H7 (cell line): ENCODE results near the gene RNGTT. TPM values are rescaled to one million over a fixed set of nuclear protein-coding genes. Genes with fewer than 3 reads are reported as not detected.

Source experiments
- DNase-seq: peaks from one replicate; pipeline ENCODE4 v3.0.0; 2012
- H3K27me3 ChIP-seq: 2 replicates; pipeline ENCODE4 v1.6.0; 2011; ENCODE audit warnings: mild to moderate bottlenecking, low read length; ENCODE audit not compliant: control insufficient read depth, insufficient read depth
- H3K36me3 ChIP-seq: replicated peaks from 2 replicates; pipeline ENCODE4 v1.5.1; 2011; ENCODE audit warnings: low read length; ENCODE audit not compliant: control insufficient read depth, insufficient read depth
- H3K4me3 ChIP-seq: 2 replicates; pipeline ENCODE4 v1.5.1; 2011; ENCODE audit warnings: low read depth, mild to moderate bottlenecking, control low read depth, low read length, moderate library complexity; ENCODE audit not compliant: insufficient read depth
- total RNA-seq: library from RNA; depleted of rRNA; stranded (reverse); fragments of >200 nt; shearing (Covaris generic); gene quantifications from 2 replicates; pipeline ENCODE4 v1.2.3, GENCODE V29; 2014

Gene RNGTT
- total RNA-seq, 1 experiment from 2014 or later = 26.9 TPM

DNA sequence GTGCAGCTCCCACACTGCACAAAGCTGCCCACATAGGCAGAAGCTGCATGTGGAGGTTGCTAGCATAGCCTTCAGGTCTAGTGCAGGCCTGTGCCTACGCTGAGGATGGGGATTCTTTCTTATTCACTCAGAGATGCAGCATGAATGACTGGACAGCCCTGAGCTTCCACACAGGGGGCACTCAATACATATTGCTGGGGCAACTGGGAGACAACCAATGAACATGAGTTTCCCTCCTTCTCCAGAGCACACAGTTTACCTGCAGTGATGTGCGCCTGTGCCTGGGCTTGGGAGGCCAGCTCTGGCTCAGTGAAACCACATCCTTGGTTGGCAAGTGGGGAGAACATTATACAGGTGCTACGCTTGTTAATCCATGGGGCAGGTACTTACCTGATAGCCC is 389.9 kb downstream of the RNGTT start:
- no peaks in the 10 kb centered on the region for H3K36me3 ChIP-seq
- H3K27me3 ChIP-seq = no peaks in the 10 kb centered on the region
- DNase-seq = no peak
- H3K4me3 ChIP-seq = no peak overlapping the region

DNA sequence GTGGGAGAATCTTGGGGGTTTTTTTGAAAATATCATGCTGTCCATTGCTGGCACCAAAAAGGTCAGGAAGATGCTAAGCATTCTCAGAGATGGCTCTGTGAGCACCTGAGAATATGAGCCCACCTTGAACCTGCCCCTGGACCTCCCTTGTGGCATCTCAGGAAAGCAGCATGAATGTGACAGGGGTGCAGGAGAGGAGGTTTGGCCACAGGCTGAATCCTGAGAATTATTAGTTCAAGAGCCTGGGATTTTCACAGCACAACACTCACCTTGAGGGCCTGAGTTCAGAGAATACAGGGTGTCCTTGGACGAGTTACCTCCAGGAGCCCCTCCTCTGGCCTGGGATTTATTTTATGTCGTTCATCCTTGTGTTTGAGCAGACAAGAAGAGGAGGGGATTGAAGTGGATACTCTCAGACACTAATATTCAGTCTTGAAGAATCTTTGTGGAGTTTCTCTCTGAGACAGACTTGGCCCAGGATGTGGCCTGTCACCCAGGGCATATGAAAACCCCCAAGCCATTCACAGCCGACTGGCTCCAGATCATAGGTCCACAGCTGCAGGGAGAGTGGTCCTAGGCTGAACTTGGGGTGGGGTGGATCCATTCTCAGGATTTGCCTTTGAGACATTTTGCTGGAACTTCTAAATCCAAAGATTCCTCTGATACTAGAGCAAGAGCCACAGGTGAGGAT is 390.8 kb downstream of the RNGTT start:
- Histone ChIP-seq H3K4me3 (no peak overlapping the region), H3K36me3 (no peaks in the 10 kb centered on the region), H3K27me3 (no peaks in the 10 kb centered on the region)
- no peak for DNase-seq

DNA sequence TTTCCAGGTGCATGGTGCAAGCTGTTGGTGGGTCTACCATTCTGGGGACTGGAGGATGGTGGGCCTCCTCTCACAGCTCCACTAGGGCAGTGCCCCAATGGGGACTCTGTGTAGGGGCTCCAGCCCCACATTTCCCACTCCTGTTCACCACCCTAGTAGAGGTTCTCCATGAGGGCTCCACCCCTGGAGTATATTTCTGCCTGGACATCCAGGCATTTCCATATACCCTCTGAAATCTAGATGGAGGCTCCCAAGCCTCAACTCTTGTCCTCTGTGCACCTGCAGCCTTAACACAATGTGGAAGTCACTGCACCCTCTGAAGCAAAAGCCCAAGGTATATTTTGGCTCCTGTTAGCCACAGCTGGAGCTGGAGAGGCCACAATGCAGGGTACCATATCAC is 393.5 kb downstream of the RNGTT start:
- Histone ChIP-seq H3K4me3 (no peak overlapping the region), H3K27me3 (no peaks in the 10 kb centered on the region), H3K36me3 (no peaks in the 10 kb centered on the region)
- DNase-seq = no peak

DNA sequence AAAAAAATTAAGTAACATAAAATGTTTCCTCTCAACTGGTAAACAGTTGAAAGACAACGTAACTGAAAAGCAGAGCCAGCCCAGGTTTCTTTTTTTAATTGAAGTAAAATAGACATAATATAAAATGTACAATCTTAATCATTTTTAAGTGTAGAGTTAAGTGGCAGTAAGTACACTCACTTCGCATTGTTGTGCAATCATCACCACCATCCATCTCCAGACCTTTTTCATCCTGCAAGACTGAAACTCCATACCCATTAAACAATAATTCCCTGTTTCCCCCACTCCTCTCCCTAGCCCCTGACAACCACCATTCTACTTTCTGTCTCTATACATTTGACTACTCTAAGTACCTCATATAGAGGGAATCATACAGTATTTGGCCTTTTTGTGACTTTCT is 395.7 kb downstream of the RNGTT start:
- H3K36me3 ChIP-seq = no peaks in the 10 kb centered on the region
- no peak overlapping the region for H3K4me3 ChIP-seq
- no peak for DNase-seq
- no peaks in the 10 kb centered on the region for H3K27me3 ChIP-seq

DNA sequence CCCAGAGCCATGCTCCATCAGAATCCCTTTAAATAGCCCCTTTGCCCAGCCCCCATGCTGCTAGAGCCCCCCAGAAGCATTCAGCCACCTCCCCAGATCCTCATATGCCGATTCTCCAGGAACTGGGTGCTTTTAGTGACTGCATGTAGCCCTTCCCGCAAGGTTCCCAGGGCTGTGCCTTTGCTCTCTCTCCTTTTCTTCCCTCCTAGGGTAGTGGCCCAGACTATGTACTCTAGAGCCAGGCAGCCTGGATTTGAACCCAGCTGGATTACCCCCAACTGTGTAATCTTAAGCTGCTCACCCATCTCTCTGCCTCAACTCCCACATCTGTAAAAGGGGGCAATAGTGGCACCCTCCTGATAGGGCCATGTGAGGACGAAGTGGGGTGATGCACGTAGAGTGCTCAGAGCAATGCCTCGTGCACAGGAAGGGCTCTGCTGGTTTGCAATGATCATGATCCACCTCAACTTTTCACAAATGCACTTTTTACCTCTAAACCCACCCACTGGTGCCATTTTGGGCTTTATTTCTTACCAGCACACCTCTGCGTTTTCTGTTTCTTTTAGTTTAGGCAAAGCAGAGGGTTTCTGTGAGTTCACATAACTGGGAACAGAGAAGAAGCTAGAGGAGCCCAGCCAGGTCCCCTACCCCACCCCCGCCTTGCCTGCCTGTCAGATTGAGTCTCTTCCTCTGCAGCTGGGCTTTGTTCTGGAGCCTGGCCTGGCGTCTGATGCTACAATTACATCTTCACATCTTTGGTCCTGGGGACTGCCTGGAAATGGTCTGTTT is 396.5 kb downstream of the RNGTT start:
- H3K36me3 ChIP-seq = no peaks in the 10 kb centered on the region
- H3K4me3 ChIP-seq = no peak overlapping the region
- peak; percentile 46 for DNase-seq
- H3K27me3 ChIP-seq = no peaks in the 10 kb centered on the region

DNA sequence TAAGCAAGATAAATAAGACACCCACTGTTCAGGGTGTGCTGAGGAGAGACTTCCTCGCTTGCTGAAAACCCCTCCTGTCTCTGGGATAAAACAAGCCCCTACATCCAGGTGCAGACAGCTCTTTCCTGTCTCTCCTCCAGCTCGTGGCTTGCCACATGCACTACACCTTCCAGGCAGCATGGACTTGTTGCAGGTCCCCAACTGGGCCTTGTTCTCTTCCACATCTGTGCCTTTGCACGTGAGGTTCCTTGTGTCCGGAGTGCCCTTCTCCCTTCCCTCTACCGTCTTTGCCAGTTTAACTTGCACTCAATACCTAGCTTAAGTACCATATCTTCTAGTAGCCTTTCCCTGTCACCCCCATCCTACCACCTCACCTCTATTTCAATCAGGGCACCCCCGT is 397.6 kb downstream of the RNGTT start:
- Histone ChIP-seq H3K36me3 (no peaks in the 10 kb centered on the region), H3K27me3 (no peaks in the 10 kb centered on the region), H3K4me3 (no peak overlapping the region)
- DNase-seq = no peak

DNA sequence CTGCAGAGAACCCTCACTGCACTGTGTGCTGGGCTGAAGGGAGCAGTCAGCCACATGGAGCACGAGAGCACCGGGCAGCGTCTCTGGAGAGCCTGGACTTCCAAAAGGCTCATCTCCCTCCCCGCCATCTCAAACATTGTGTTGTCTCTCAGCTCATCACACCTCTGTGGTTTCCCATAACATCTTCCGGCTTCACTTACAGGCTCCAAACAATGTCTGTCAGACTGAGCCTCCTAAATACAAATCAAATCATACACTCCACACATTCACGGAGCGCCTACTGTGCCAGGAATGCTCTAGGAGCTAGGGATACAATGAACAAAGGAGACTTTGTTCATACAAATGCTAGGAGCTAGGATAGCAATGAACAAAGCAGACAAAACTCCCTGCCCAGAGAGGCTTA is 398.0 kb downstream of the RNGTT start:
- Histone ChIP-seq H3K36me3 (no peaks in the 10 kb centered on the region), H3K4me3 (no peak overlapping the region), H3K27me3 (no peaks in the 10 kb centered on the region)
- no peak for DNase-seq

DNA sequence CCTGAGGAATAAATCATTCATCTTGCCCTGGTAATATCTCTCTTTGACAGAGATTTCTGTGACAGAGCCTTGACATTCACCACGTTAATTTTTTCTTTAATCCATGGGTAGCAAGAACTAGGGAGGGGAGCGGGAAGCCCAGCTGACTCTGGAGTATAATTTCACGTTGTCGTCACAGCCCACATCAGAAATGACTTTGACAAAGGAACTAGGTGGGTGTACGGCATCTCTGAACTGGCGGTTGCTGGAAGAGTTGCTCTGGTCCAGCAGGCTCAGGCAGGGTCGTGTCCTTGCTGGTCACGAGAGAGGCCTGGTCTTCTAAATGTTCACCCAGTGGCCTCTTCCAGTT is 400.2 kb downstream of the RNGTT start:
- DNase-seq = no peak
- Histone ChIP-seq H3K4me3 (no peak overlapping the region), H3K27me3 (no peaks in the 10 kb centered on the region), H3K36me3 (no peaks in the 10 kb centered on the region)

DNA sequence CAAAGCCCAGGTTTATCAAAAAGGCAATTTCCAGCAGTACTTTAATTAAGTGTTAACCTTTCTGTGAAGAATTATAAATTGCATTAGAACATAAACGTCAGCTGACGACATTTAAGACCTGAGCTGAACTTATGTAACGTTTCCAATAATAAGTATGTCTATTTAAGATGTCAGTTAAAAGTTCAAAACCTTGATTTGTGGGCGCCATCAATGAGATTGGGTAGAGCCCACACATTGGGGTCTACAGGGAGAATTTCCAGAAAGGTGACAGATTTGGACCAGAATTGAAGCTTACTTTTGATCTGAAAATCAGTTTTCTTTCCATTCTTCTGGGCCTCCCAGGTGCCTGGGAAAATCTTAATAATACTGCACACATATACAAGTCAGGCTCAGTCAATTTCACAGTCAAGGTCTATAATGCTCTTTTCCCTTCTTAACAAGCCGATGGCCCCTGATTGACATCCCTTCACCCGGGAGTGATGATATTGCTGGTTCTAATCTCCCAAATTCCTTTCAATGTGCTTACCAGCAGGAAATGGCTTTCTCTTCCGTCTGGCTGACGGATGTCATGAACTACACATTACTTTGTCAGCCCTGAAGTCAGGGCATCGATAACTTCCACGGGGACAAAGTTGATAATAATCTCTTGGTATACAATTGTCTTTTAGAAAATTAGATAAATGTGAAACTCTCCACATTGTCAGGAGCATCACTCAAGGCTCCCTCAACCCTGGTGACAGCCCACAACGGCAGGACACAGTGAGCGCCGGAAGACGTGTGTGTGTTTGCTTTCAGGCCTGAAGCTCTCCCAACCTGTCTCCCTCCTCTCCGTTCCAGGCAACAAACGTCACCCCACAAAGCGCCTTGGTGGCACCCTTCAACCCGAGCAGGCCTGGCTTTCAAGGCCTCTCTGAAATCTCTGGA is 400.8 kb downstream of the RNGTT start:
- Histone ChIP-seq H3K36me3 (no peaks in the 10 kb centered on the region), H3K4me3 (no peak overlapping the region), H3K27me3 (no peaks in the 10 kb centered on the region)
- DNase-seq = no peak

DNA sequence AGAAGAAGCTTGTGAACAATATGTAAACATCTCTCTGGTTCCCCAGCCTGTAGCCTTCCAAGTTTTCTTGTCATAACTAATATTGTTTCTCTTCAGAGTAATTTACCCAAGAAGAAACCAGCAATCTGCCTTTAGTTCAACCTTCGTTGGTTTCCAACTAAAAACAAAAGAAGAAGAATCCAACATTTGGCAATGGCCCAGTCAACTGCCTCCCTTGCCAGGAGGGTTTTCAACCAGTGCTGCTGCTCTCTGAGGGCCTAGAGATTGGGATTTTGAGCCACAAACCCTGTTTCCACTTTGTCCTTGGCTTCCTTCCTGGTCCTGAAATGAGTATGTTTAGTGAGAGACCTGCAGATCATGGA is 401.5 kb downstream of the RNGTT start:
- no peak for DNase-seq
- Histone ChIP-seq H3K27me3 (no peaks in the 10 kb centered on the region), H3K36me3 (no peaks in the 10 kb centered on the region), H3K4me3 (no peak overlapping the region)

DNA sequence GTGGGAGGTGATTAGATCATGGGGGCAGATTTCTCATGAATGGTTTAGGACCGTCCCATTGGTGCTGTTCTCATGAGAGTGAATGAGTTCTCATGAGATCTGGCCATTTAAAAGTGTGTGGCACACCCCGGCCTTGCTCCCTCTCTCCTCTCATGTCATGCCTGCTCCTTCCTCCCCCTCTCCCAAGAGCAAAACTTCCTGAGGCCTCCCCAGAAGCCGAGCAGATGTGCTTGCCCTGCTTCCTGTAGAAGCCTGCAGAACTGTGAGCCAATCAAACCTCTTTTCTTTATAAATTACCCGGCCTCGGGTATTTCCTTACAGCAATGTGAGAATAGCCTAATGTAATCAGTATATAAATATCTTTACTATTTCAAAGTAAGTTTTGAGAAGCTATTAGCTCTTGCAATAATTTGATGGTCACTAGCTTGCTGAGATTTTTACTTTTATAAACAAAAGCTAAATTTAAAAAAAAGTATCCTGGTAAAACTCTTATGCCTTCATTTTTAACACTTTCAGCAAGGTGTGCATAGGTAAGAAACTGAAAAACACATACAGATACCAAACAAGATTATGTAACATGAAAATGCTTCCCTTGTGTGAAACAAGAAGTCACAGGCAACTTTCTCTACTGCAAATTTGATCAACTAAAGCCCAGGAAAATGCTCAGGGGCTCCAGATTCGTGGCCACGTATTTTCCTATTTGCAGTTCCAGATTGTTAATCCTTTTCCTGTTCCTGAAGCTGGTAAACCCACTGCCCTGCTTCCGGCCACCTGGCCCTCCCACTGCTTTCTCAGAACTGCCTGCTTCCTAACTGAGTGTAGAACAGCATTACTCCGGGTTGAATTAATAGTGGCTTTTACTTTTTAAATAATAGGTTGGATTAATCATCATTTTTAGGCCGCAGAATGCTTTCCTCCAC is 402.1 kb downstream of the RNGTT start:
- DNase-seq = no peak
- Histone ChIP-seq H3K27me3 (no peaks in the 10 kb centered on the region), H3K4me3 (no peak overlapping the region), H3K36me3 (no peaks in the 10 kb centered on the region)
